ENCODE measurements around the gene RASSF4. TPM values are rescaled to one million over a fixed set of nuclear protein-coding genes. Genes with fewer than 3 reads are reported as not detected.

RASSF4 gene
- total and polyA plus RNA-seq, 12 donors, result 41.2 to 120 (median 79.9) TPM

DNA sequence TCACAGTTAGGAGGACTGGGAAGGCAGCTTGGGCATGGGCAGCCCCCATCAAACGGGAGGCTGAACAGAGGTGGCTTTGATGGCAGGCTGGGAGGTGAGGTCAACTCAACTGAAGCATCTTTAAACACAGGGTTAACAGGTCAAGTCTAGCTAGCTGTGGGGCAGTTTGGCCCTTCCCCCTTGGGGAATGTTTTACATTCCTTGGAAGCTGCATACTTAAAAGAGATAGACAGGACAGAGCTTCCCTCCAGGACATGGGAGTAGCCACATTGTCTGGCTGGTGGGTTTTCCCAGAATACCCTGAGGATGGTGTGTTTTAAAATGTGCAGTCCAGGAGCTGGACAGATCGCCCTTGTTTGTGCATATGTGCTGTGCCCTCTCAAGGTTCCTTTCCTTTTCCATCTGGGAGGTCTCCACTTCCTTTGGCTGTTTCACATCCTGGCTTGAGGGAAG lies 6.8 kb upstream of the RASSF4 start:
- no peak overlapping the region for H3K4me3 ChIP-seq
- WGBS, 2 donors, result 20 to 31% methylated on average over 2 of the region's 2 CpGs
- intact Hi-C loops (cut with DNase I), result no loop called here
- TF ChIP-seq, protein P1, sequence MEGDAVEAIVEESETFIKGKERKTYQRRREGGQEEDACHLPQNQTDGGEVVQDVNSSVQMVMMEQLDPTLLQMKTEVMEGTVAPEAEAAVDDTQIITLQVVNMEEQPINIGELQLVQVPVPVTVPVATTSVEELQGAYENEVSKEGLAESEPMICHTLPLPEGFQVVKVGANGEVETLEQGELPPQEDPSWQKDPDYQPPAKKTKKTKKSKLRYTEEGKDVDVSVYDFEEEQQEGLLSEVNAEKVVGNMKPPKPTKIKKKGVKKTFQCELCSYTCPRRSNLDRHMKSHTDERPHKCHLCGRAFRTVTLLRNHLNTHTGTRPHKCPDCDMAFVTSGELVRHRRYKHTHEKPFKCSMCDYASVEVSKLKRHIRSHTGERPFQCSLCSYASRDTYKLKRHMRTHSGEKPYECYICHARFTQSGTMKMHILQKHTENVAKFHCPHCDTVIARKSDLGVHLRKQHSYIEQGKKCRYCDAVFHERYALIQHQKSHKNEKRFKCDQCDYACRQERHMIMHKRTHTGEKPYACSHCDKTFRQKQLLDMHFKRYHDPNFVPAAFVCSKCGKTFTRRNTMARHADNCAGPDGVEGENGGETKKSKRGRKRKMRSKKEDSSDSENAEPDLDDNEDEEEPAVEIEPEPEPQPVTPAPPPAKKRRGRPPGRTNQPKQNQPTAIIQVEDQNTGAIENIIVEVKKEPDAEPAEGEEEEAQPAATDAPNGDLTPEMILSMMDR (IDR thresholded peaks at IDR 0.05), result no peak
- H3K4me1 ChIP-seq, result peaks cover 5 to 83% (median 72%) of the 10 kb centered on the region in 9 donors
- peak overlapping the region in 3 of 10 donors; percentile 31 to 39 (median 31) for H3K27ac ChIP-seq
- peaks cover 0 to 27% (median 6%) of the 10 kb centered on the region in 9 donors for H3K36me3 ChIP-seq
- ATAC-seq (no peak), DNase-seq (peak in 1 of 2 donors; percentile 2)
- H3K9me3 ChIP-seq, result peaks cover 0 to 6% (median 0%) of the 10 kb centered on the region in 11 donors
- H3K27me3 ChIP-seq, result no peaks in the 10 kb centered on the region

DNA sequence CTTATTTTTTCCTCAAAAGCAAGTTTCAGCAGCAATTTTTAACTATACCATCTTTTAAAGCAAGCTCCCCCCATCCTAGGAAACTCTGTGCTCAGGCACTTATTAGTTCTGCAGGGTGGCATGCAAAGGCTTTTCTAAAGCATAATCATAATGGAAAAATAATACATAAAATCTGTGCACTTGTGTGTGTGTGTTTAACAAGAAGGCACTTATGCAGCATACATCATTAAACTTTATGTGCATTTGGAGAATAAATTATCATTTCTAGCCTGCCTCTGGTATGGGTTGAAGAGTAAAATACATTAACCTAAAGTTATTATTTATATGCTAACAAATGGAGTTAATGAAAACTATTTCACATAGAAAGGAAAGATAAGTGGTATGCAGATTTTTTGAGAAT lies 5.6 kb upstream of the RASSF4 start:
- Histone ChIP-seq H3K4me1 (peaks cover 9 to 80% (median 72%) of the 10 kb centered on the region in 9 donors), H3K36me3 (peaks cover 0 to 27% (median 6%) of the 10 kb centered on the region in 9 donors), H3K27ac (no peak overlapping the region), H3K9me3 (peaks cover 0 to 6% (median 0%) of the 10 kb centered on the region in 11 donors), H3K4me3 (no peak overlapping the region), H3K27me3 (no peaks in the 10 kb centered on the region)
- ATAC-seq, result no peak
- intact Hi-C loops (cut with DNase I), result no loop called here
- TF ChIP-seq, protein P1 (IDR thresholded peaks at IDR 0.05), result no peak
- DNase-seq, result no peak

DNA sequence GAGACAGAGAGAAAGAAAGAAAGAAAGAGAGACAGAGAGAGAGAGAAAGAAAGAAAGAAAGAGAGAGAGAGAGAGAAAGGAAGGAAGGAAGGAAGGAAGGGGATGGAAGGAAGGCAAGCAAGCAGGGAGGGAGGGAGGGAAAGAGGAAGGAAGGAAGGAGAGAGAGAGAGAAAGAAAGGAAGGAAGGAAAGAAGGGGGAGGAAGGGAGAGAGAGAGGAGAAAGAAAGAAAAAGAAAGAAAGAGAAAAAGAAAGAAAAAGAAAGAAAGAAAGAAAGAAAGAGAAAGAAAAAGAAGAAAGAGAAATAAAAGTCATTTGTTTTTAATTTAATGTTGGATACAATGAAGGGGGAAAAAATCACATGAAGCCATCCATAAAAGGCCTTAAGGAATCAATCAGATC lies 4.6 kb upstream of the RASSF4 start:
- Histone ChIP-seq H3K4me1 (peaks cover 6 to 74% (median 65%) of the 10 kb centered on the region in 9 donors), H3K4me3 (no peak overlapping the region), H3K27me3 (no peaks in the 10 kb centered on the region), H3K36me3 (peaks cover 0 to 27% (median 6%) of the 10 kb centered on the region in 9 donors), H3K9me3 (peaks cover 0 to 6% (median 0%) of the 10 kb centered on the region in 11 donors), H3K27ac (peak overlapping the region in 7 of 10 donors; percentile 11 to 98 (median 53))
- DNase-seq (no peak), ATAC-seq (no peak)
- intact Hi-C loops (cut with DNase I), result no loop called here
- TF ChIP-seq, protein P1 (IDR thresholded peaks at IDR 0.05), result no peak

DNA sequence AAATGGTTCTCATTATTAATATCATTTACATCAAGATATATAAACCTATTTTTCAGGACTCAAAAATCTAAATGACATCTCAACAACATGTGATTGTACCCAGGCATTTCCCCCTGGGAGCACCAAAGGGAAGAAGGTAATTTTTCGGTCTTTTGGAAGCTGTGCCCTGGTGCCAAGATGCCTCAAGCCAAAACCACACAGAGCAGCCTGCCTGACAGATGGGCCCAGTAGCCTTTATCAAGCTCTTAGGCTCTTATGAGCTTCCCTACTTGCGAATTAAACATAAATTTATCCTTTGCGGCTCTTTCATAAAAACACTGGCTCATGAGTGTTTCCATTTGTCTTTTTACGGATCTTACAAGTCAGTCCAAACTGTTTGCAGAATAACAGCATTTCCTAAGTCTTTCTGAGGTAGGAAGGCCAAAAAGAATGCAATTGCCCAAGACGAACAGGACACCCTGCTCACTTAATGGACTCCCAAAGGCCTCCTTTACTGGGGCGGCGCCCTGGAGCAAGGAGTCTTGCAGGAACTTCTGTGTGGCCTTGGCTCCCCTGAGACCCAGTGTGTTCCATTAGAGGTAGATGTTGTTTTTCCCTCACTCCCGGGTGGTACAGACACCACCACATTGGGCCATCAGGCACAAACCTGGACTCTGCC lies 4.1 kb upstream of the RASSF4 start:
- Histone ChIP-seq H3K9me3 (peaks cover 0 to 6% (median 0%) of the 10 kb centered on the region in 11 donors), H3K36me3 (peaks cover 0 to 27% (median 6%) of the 10 kb centered on the region in 9 donors), H3K4me1 (peaks cover 4 to 74% (median 66%) of the 10 kb centered on the region in 9 donors), H3K27ac (peak overlapping the region in 8 of 10 donors; percentile 10 to 98 (median 52)), H3K27me3 (no peaks in the 10 kb centered on the region), H3K4me3 (no peak overlapping the region)
- WGBS, 2 donors, result 74 to 85% methylated on average over 8 of the region's 8 CpGs
- ATAC-seq (peak in 1 of 8 donors; percentile 1), DNase-seq (peak in 1 of 2 donors; percentile 6)
- intact Hi-C loops (cut with DNase I), result loop anchor here in 1 of 10 donors (2.0 kb wide), 1 partner anchor 77 kb away; no protein-coding TSS in a partner anchor
- TF ChIP-seq, protein P1 (IDR thresholded peaks at IDR 0.05), result no peak

All from heart right ventricle (tissue), 16 donors.